ENCODE results near the gene MYOM3. TPM values are rescaled to one million over a fixed set of nuclear protein-coding genes. Genes with fewer than 3 reads are reported as not detected.

The MYOM3 gene
- total RNA-seq, 1 experiment from 2014 or later = not detected

DNA sequence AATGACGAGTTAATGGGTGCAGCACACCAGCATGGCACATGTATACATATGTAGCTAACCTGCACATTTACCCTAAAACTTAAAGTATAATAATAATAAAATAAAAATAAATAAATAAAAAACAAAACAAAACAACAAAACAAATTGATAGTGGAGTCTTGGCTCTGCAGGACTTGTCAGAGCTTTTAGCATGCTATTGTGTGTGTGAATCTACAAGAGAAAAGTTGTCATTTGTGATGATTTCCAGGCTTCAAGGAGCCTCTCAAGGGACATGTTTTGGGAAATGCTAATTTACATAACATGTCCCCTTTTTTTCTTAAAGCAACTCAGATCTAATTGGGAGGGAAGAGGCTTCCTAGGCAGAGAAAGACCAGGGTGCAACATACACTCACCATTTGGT is 21.9 kb upstream of the MYOM3 start:
- intact Hi-C loops (cut with micrococcal nuclease; ENCODE audit: unreplicated experiment) = no loop called here
- no peaks in the 10 kb centered on the region for H3K9me3 ChIP-seq (ENCODE audit: low read depth, low read length, poor library complexity, severe bottlenecking)
- no peak overlapping the region for H3K27ac ChIP-seq (ENCODE audit: low read depth, low read length, poor library complexity, severe bottlenecking)
- no peak overlapping the region for H3K4me3 ChIP-seq (ENCODE audit: low read depth, low read length, poor library complexity, severe bottlenecking)
- DNase-seq (ENCODE audit: low spot score) = no peak
- ChIA-PET CTCF (no interaction called here), POLR2A (ENCODE audit: low non-redundant PET) (no interaction called here)
- BruUV-seq (replicated peaks) = no TSS peak
- TF ChIP-seq EZH2 (IDR thresholded peaks at IDR 0.05; ENCODE audit: borderline replicate concordance, low read depth, low read length, poor library complexity, severe bottlenecking) (no peak), CTCF (conservative IDR thresholded peaks at IDR 0.05; ENCODE audit: low read depth, low read length) (no peak)
- H3K36me3 ChIP-seq (ENCODE audit: insufficient read depth, low read length, poor library complexity, severe bottlenecking) = no peaks in the 10 kb centered on the region
- H3K27me3 ChIP-seq (replicated peaks; ENCODE audit: insufficient read depth, low read depth, low read length, poor library complexity) = no peaks in the 10 kb centered on the region
- no peaks in the 10 kb centered on the region for H3K4me1 ChIP-seq (ENCODE audit: insufficient read depth, low read length, poor library complexity, severe bottlenecking)

GRCh38 chr1:24130385-24130784 is 18.4 kb upstream of the MYOM3 start:
- POLR2A ChIA-PET (ENCODE audit: low non-redundant PET) = no interaction called here
- TF ChIP-seq CTCF (conservative IDR thresholded peaks at IDR 0.05; ENCODE audit: low read depth, low read length) (no peak), EZH2 (IDR thresholded peaks at IDR 0.05; ENCODE audit: borderline replicate concordance, low read depth, low read length, poor library complexity, severe bottlenecking) (no peak)
- H3K36me3 ChIP-seq (ENCODE audit: insufficient read depth, low read length, poor library complexity, severe bottlenecking) = no peaks in the 10 kb centered on the region
- H3K4me3 ChIP-seq (ENCODE audit: low read depth, low read length, poor library complexity, severe bottlenecking) = no peak overlapping the region
- H3K4me1 ChIP-seq (ENCODE audit: insufficient read depth, low read length, poor library complexity, severe bottlenecking) = no peaks in the 10 kb centered on the region
- no peaks in the 10 kb centered on the region for H3K9me3 ChIP-seq (ENCODE audit: low read depth, low read length, poor library complexity, severe bottlenecking)
- no TSS peak for BruUV-seq (replicated peaks)
- DNase-seq (ENCODE audit: low spot score) = no peak
- H3K27me3 ChIP-seq (replicated peaks; ENCODE audit: insufficient read depth, low read depth, low read length, poor library complexity) = no peaks in the 10 kb centered on the region
- no peak overlapping the region for H3K27ac ChIP-seq (ENCODE audit: low read depth, low read length, poor library complexity, severe bottlenecking)
- intact Hi-C loops (cut with micrococcal nuclease; ENCODE audit: unreplicated experiment) = no loop called here
- CTCF ChIA-PET = no interaction called here

- intact Hi-C loops (cut with micrococcal nuclease; ENCODE audit: unreplicated experiment) = no loop called here
- Histone ChIP-seq H3K9me3 (ENCODE audit: low read depth, low read length, poor library complexity, severe bottlenecking) (no peaks in the 10 kb centered on the region), H3K4me3 (ENCODE audit: low read depth, low read length, poor library complexity, severe bottlenecking) (no peak overlapping the region), H3K36me3 (ENCODE audit: insufficient read depth, low read length, poor library complexity, severe bottlenecking) (no peaks in the 10 kb centered on the region), H3K4me1 (ENCODE audit: insufficient read depth, low read length, poor library complexity, severe bottlenecking) (no peaks in the 10 kb centered on the region), H3K27ac (ENCODE audit: low read depth, low read length, poor library complexity, severe bottlenecking) (no peak overlapping the region), H3K27me3 (replicated peaks; ENCODE audit: insufficient read depth, low read depth, low read length, poor library complexity) (no peaks in the 10 kb centered on the region)
- CTCF ChIA-PET = no interaction called here
- POLR2A ChIA-PET (ENCODE audit: low non-redundant PET) = no interaction called here
- no peak for TF ChIP-seq EZH2 (IDR thresholded peaks at IDR 0.05; ENCODE audit: borderline replicate concordance, low read depth, low read length, poor library complexity, severe bottlenecking)
- no TSS peak for BruUV-seq (replicated peaks)
- no peak for DNase-seq (ENCODE audit: low spot score)
These were observed 15.9 kb upstream of the MYOM3 start for GRCh38 chr1:24127801-24128363.

GRCh38 chr1:24127134-24127800 is 15.3 kb upstream of the MYOM3 start:
- TF ChIP-seq EZH2 (IDR thresholded peaks at IDR 0.05; ENCODE audit: borderline replicate concordance, low read depth, low read length, poor library complexity, severe bottlenecking) = no peak
- H3K27ac ChIP-seq (ENCODE audit: low read depth, low read length, poor library complexity, severe bottlenecking) = no peak overlapping the region
- ChIA-PET CTCF (no interaction called here), POLR2A (ENCODE audit: low non-redundant PET) (no interaction called here)
- intact Hi-C loops (cut with micrococcal nuclease; ENCODE audit: unreplicated experiment) = no loop called here
- H3K9me3 ChIP-seq (ENCODE audit: low read depth, low read length, poor library complexity, severe bottlenecking) = no peaks in the 10 kb centered on the region
- BruUV-seq (replicated peaks) = no TSS peak
- no peaks in the 10 kb centered on the region for H3K4me1 ChIP-seq (ENCODE audit: insufficient read depth, low read length, poor library complexity, severe bottlenecking)
- no peaks in the 10 kb centered on the region for H3K36me3 ChIP-seq (ENCODE audit: insufficient read depth, low read length, poor library complexity, severe bottlenecking)
- no peak for DNase-seq (ENCODE audit: low spot score)
- H3K27me3 ChIP-seq (replicated peaks; ENCODE audit: insufficient read depth, low read depth, low read length, poor library complexity) = no peaks in the 10 kb centered on the region
- H3K4me3 ChIP-seq (ENCODE audit: low read depth, low read length, poor library complexity, severe bottlenecking) = no peak overlapping the region

Measured in A673 (cell line).